SK-N-MC (cell line): ENCODE results near the gene SPIRE1.

ENCODE experiments used
- EZH2 ChIP-seq: fragments of 200-600 bp; sonication (generic); IDR thresholded peaks from one replicate; pipeline ENCODE4 v1.6.1; 2017; ENCODE audit warnings: antibody characterized with exemption
- POLR2AphosphoS5 ChIP-seq: IDR thresholded peaks from 2 replicates; pipeline ENCODE4 v1.6.1; 2012; ENCODE audit warnings: mild to moderate bottlenecking, low read depth, low read length, borderline replicate concordance

DNA sequence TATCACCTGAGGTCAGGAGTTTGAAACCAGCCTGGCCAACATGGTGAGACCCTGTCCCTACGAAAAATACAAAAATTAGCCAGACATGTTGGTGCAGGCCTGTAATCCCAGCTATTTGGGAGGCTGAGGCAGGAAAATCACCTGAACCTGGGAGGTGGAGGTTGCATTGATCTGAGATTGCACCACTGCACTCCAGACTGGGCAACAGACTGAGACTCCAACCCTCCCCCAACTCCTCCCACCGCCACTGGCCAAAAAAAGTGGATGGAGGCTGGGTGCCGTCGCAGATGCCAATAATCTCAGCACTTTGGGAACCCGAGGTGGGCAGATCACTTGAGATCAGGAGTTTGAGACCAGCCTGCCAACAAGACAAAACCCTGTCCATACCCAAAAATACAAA is 10.1 kb upstream of the SPIRE1 start:
- TF ChIP-seq POLR2AphosphoS5 (no peak), EZH2 (no peak)
